ENCODE measurements around the gene CLIP2.
"Not testable (repeated sequence)": the region's sequence is repeated elsewhere in the genome, so short reads cannot be mapped to it uniquely, and the experiment has no call there.

- TF ChIP-seq POLR2A (IDR thresholded peaks at IDR 0.05; ENCODE audit: low read length); GATA1 (IDR thresholded peaks at IDR 0.05; ENCODE audit: low read depth, low read length): not testable (repeated sequence)
Measured at GRCh38 chr7:74440143-74440542, 150.9 kb downstream of the CLIP2 start.
